Measurements from ENCODE around the gene ASIC5.
A peak's percentile ranks its signal among the peaks of the same experiment; 100 is the strongest.

The ASIC5 gene

GRCh38 chr4:155878611-155879010 is 12.5 kb upstream of the ASIC5 start:
- no peak for DNase-seq

GRCh38 chr4:155877971-155878370 is 11.9 kb upstream of the ASIC5 start:
- no peak for DNase-seq

- no peak for DNase-seq
Measured at GRCh38 chr4:155875878-155876277, 9.8 kb upstream of the ASIC5 start.

- DNase-seq: no peak
Measured at GRCh38 chr4:155855897-155856296, 10.2 kb downstream of the ASIC5 start.

- DNase-seq: no peak
Measured at GRCh38 chr4:155854582-155855226, 11.4 kb downstream of the ASIC5 start.

GRCh38 chr4:155853189-155853588 is 12.9 kb downstream of the ASIC5 start:
- no peak for DNase-seq

GRCh38 chr4:155849042-155849441 is 17.0 kb downstream of the ASIC5 start:
- DNase-seq: no peak

- no peak for DNase-seq
Measured at GRCh38 chr4:155846929-155847328, 19.1 kb downstream of the ASIC5 start.

- DNase-seq: no peak
Measured at GRCh38 chr4:155842080-155842479, 24.0 kb downstream of the ASIC5 start.

- no peak for DNase-seq
Measured at GRCh38 chr4:155837203-155837796, 28.8 kb downstream of the ASIC5 start.

- DNase-seq: no peak
Measured at GRCh38 chr4:155832664-155833063, 33.4 kb downstream of the ASIC5 start.

- DNase-seq: no peak
Measured at GRCh38 chr4:155828628-155829027, 37.4 kb downstream of the ASIC5 start.

GRCh38 chr4:155822572-155822971 is 43.5 kb downstream of the ASIC5 start:
- no peak for DNase-seq

- DNase-seq: no peak
Measured at GRCh38 chr4:155820887-155821518, 45.1 kb downstream of the ASIC5 start.

- no peak for DNase-seq
Measured at GRCh38 chr4:155819066-155819465, 47.0 kb downstream of the ASIC5 start.

GRCh38 chr4:155818639-155819038 is 47.4 kb downstream of the ASIC5 start:
- DNase-seq: no peak

- no peak for DNase-seq
Measured at GRCh38 chr4:155811083-155811482, 55.0 kb downstream of the ASIC5 start.

- no peak for DNase-seq
Measured at GRCh38 chr4:155809835-155810234, 56.2 kb downstream of the ASIC5 start.

- peak; percentile 25 for DNase-seq
Measured at GRCh38 chr4:155807021-155807420, 59.1 kb downstream of the ASIC5 start.

GRCh38 chr4:155805016-155805415 is 61.1 kb downstream of the ASIC5 start:
- no peak for DNase-seq

GRCh38 chr4:155802190-155802959 is 63.7 kb downstream of the ASIC5 start:
- DNase-seq: no peak

GRCh38 chr4:155800685-155801343 is 65.3 kb downstream of the ASIC5 start:
- no peak for DNase-seq

- DNase-seq: no peak
Measured at GRCh38 chr4:155799794-155800123, 66.3 kb downstream of the ASIC5 start.
